Thyroid gland (tissue), 4 donors: ENCODE measurements around the gene GLI3.
A peak's percentile ranks its signal among the peaks of the same experiment; 100 is the strongest.

ENCODE experiments used
- CTCF ChIP-seq, 6 experiments: fragments of 200-600 bp in 3 of 6; fragments of 450-650 bp in 3 of 6; sonication (generic) in 3 of 6; IDR thresholded peaks; one replicate each; pipeline ENCODE4 v1.5.1; 2016 to 2019; ENCODE audit warnings: antibody characterized with exemption in 6 of 6, mild to moderate bottlenecking in 2 of 6, inconsistent platforms in 1 of 6, moderate library complexity in 1 of 6
- POLR2A ChIP-seq, 2 donors: fragments of 450-650 bp; IDR thresholded peaks; one replicate each; pipeline ENCODE4 v1.6.1; 2017; ENCODE audit warnings: antibody characterized with exemption in 2 of 2, mild to moderate bottlenecking in 2 of 2, moderate library complexity in 1 of 2

GRCh38 chr7:42115795-42116194 lies 121.2 kb downstream of the GLI3 start:
- peak in 2 of 6 experiments; percentile 23 to 27 for TF ChIP-seq CTCF (IDR thresholded peaks at IDR 0.05)
- no peak for TF ChIP-seq POLR2A (IDR thresholded peaks at IDR 0.05)
